ENCODE measurements around the gene DRD5. TPM values are rescaled to one million over a fixed set of nuclear protein-coding genes. Genes with fewer than 3 reads are reported as not detected.

Gene DRD5
- total RNA-seq, 1 experiment from 2014 or later, result not detected

GRCh38 chr4:9808077-9808476, 26.6 kb downstream of the DRD5 start:
- in situ Hi-C loops (cut with HindIII; ENCODE audit: low pct_unique_long_range_greater_than_20kb, low sequenced_read_pairs), result no loop called here
- no peak for DNase-seq (ENCODE audit: low read depth)

- in situ Hi-C loops (cut with HindIII; ENCODE audit: low pct_unique_long_range_greater_than_20kb, low sequenced_read_pairs), result no loop called here
- no peak for DNase-seq (ENCODE audit: low read depth)
Observed at GRCh38 chr4:9811806-9812205, 30.4 kb downstream of the DRD5 start.

- DNase-seq (ENCODE audit: low read depth), result no peak
- in situ Hi-C loops (cut with HindIII; ENCODE audit: low pct_unique_long_range_greater_than_20kb, low sequenced_read_pairs), result no loop called here
Observed at GRCh38 chr4:9812501-9813340, 31.3 kb downstream of the DRD5 start.

- no peak for DNase-seq (ENCODE audit: low read depth)
- in situ Hi-C loops (cut with HindIII; ENCODE audit: low pct_unique_long_range_greater_than_20kb, low sequenced_read_pairs), result no loop called here
Observed at GRCh38 chr4:9816285-9816684, 34.9 kb downstream of the DRD5 start.

GRCh38 chr4:9820343-9820742, 38.9 kb downstream of the DRD5 start:
- no peak for DNase-seq (ENCODE audit: low read depth)
- in situ Hi-C loops (cut with HindIII; ENCODE audit: low pct_unique_long_range_greater_than_20kb, low sequenced_read_pairs), result no loop called here

- no peak for DNase-seq (ENCODE audit: low read depth)
- in situ Hi-C loops (cut with HindIII; ENCODE audit: low pct_unique_long_range_greater_than_20kb, low sequenced_read_pairs), result no loop called here
Observed at GRCh38 chr4:9825049-9825448, 43.6 kb downstream of the DRD5 start.

- no peak for DNase-seq (ENCODE audit: low read depth)
- in situ Hi-C loops (cut with HindIII; ENCODE audit: low pct_unique_long_range_greater_than_20kb, low sequenced_read_pairs), result no loop called here
Observed at GRCh38 chr4:9826551-9826950, 45.1 kb downstream of the DRD5 start.

- in situ Hi-C loops (cut with HindIII; ENCODE audit: low pct_unique_long_range_greater_than_20kb, low sequenced_read_pairs), result no loop called here
- DNase-seq (ENCODE audit: low read depth), result no peak
Observed at GRCh38 chr4:9832640-9833039, 51.2 kb downstream of the DRD5 start.

- in situ Hi-C loops (cut with HindIII; ENCODE audit: low pct_unique_long_range_greater_than_20kb, low sequenced_read_pairs), result no loop called here
- no peak for DNase-seq (ENCODE audit: low read depth)
Observed at GRCh38 chr4:9833421-9833820, 52.0 kb downstream of the DRD5 start.

Other genes starting within 250 kb of the DRD5 start
- gene SLC2A9, start 239.9 kb downstream of the DRD5 start, total RNA-seq (2014; rRNA removed; shearing (Covaris generic); ENCODE audit: low replicate concordance), result 1.2 TPM in 1 of 2 replicates, not detected in the other

Data from Caki2 (cell line).